OCI-LY1 (cell line): Measurements from ENCODE around the gene GNAI1.

Experiments used
- H2AFZ ChIP-seq: fragments of 200-600 bp; sonication (generic), shearing (Covaris generic); 2 replicates; pipeline ENCODE4 v1.6.0; 2014; ENCODE audit warnings: antibody characterized with exemption, mild to moderate bottlenecking, low read length
- H3F3A ChIP-seq: fragments of 200-600 bp; sonication (generic), shearing (Covaris generic); 2 replicates; pipeline ENCODE4 v1.6.0; 2014; ENCODE audit warnings: mild to moderate bottlenecking, antibody characterized with exemption, low read length, moderate library complexity; ENCODE audit not compliant: insufficient read depth
- H3K27ac ChIP-seq: fragments of 200-600 bp; sonication (generic); 2 replicates; pipeline ENCODE4 v1.5.1; 2014; ENCODE audit warnings: low read length, mixed run types, mild to moderate bottlenecking, low read depth; ENCODE audit not compliant: poor library complexity, severe bottlenecking
- H3K27me3 ChIP-seq: fragments of 200-600 bp; sonication (generic); 2 replicates; pipeline ENCODE4 v1.6.0; 2014; ENCODE audit warnings: antibody characterized with exemption, mild to moderate bottlenecking, low read length, moderate library complexity; ENCODE audit not compliant: insufficient read depth
- H3K36me3 ChIP-seq: fragments of 200-600 bp; sonication (generic); 2 replicates; pipeline ENCODE4 v1.6.1; 2014; ENCODE audit warnings: mild to moderate bottlenecking, antibody characterized with exemption, low read length, moderate library complexity, mixed read lengths; ENCODE audit not compliant: insufficient read depth
- H3K4me1 ChIP-seq: fragments of 200-600 bp; sonication (generic); 2 replicates; pipeline ENCODE4 v1.5.1; 2014; ENCODE audit warnings: mild to moderate bottlenecking, low read length, moderate library complexity; ENCODE audit not compliant: insufficient read depth, severe bottlenecking
- H3K4me2 ChIP-seq: fragments of 200-600 bp; sonication (generic), shearing (Covaris generic); 2 replicates; pipeline ENCODE4 v1.6.1; 2014; ENCODE audit warnings: low read length
- H3K4me3 ChIP-seq: fragments of 200-600 bp; sonication (generic); 2 replicates; pipeline ENCODE4 v1.5.1; 2014; ENCODE audit warnings: low read length, low read depth, mild to moderate bottlenecking, mixed read lengths; ENCODE audit not compliant: poor library complexity, severe bottlenecking
- H3K79me2 ChIP-seq: fragments of 200-600 bp; shearing (Covaris generic); 2 replicates; pipeline ENCODE4 v1.6.1; 2016; ENCODE audit warnings: mixed run types, low read length, mixed read lengths; ENCODE audit not compliant: insufficient read depth
- H3K9ac ChIP-seq: fragments of 200-600 bp; sonication (generic), shearing (Covaris generic); 2 replicates; pipeline ENCODE4 v1.6.1; 2014; ENCODE audit warnings: mild to moderate bottlenecking, low read length, mixed read lengths
- H3K9me2 ChIP-seq: fragments of 200-600 bp; sonication (generic), shearing (Covaris generic); 2 replicates; pipeline ENCODE4 v1.6.1; 2014; ENCODE audit warnings: low read depth, mild to moderate bottlenecking, low read length, mixed read lengths
- H3K9me3 ChIP-seq: fragments of 200-600 bp; shearing (Covaris generic); 2 replicates; pipeline ENCODE4 v1.6.1; 2014; ENCODE audit warnings: low read length, mixed read lengths
- H4K20me1 ChIP-seq: fragments of 200-600 bp; sonication (generic), shearing (Covaris generic); 2 replicates; pipeline ENCODE4 v1.6.0; 2016; ENCODE audit warnings: mild to moderate bottlenecking, low read length; ENCODE audit not compliant: insufficient read depth
- EZH2 ChIP-seq: fragments of 200-600 bp; sonication (generic), shearing (Covaris generic); IDR thresholded peaks from 2 replicates; pipeline ENCODE4 v1.8.0; 2017; ENCODE audit warnings: borderline replicate concordance, mixed run types, mild to moderate bottlenecking, antibody characterized with exemption, low read length, moderate library complexity, mixed read lengths
- TF ChIP-seq, protein P1 (sequence below): fragments of 200-600 bp; sonication (generic), shearing (Covaris generic); IDR thresholded peaks from 2 replicates; pipeline ENCODE4 v1.5.1; 2017; ENCODE audit warnings: mild to moderate bottlenecking, antibody characterized with exemption, low read length, moderate library complexity, mixed read lengths

GNAI1 gene

DNA sequence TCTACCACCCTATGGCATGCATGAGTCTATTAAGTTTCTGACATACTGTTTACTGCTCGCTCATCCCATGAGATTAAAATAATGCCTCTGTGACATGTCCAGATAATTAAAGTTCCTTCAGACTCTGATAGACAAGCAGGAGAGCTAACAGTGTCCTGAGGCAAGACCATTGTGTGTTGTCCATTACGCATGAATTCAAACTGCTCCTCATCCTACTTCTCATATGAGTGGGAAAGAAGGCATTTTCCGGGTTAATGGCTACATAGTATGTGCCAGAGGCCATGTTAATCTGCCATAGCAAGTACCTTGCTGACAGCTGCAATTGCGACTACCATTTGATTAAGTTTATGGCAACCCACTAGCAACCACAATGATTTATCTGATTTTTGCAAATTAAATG, 113.3 kb downstream of the GNAI1 start:
- no peaks in the 10 kb centered on the region for H3K36me3 ChIP-seq
- no peak overlapping the region for H3K27ac ChIP-seq
- no peaks in the 10 kb centered on the region for H3K4me1 ChIP-seq
- H3K4me2 ChIP-seq, result no peak overlapping the region
- no peaks in the 10 kb centered on the region for H3K9me3 ChIP-seq
- no peaks in the 10 kb centered on the region for H4K20me1 ChIP-seq
- no peak overlapping the region for H2AFZ ChIP-seq
- no peak overlapping the region for H3K9ac ChIP-seq
- no peak overlapping the region for H3K4me3 ChIP-seq
- no peaks in the 10 kb centered on the region for H3K27me3 ChIP-seq
- H3K79me2 ChIP-seq, result no peaks in the 10 kb centered on the region
- H3F3A ChIP-seq, result no peaks in the 10 kb centered on the region
- no peaks in the 10 kb centered on the region for H3K9me2 ChIP-seq
- TF ChIP-seq EZH2, result no peak
- TF ChIP-seq, protein P1, sequence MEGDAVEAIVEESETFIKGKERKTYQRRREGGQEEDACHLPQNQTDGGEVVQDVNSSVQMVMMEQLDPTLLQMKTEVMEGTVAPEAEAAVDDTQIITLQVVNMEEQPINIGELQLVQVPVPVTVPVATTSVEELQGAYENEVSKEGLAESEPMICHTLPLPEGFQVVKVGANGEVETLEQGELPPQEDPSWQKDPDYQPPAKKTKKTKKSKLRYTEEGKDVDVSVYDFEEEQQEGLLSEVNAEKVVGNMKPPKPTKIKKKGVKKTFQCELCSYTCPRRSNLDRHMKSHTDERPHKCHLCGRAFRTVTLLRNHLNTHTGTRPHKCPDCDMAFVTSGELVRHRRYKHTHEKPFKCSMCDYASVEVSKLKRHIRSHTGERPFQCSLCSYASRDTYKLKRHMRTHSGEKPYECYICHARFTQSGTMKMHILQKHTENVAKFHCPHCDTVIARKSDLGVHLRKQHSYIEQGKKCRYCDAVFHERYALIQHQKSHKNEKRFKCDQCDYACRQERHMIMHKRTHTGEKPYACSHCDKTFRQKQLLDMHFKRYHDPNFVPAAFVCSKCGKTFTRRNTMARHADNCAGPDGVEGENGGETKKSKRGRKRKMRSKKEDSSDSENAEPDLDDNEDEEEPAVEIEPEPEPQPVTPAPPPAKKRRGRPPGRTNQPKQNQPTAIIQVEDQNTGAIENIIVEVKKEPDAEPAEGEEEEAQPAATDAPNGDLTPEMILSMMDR, result no peak

DNA sequence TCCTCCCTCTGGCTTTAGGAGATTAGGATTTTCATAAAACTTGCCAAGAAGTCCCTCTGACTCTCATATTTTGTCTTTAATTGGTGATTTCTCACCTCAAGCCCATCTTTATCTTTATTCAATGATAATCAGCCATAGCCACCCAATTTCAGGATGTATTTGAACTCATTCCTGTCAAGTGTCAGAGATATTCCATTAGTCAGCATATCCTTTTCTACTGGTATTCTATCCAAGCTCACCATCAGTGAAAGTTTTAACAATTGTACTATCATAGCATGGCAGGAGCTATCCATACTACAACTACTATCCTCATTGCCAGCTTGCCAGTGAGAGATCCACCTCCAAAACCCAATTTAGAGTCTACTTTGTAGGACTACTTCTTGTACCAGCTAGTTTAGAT, 114.6 kb downstream of the GNAI1 start:
- no peak for TF ChIP-seq EZH2
- TF ChIP-seq, protein P1, result no peak
- Histone ChIP-seq H3K9me2 (no peaks in the 10 kb centered on the region), H3K4me2 (no peak overlapping the region), H3K9ac (no peak overlapping the region), H3K27me3 (no peaks in the 10 kb centered on the region), H3K79me2 (no peaks in the 10 kb centered on the region), H4K20me1 (no peaks in the 10 kb centered on the region), H3K4me3 (no peak overlapping the region), H2AFZ (no peak overlapping the region), H3K27ac (no peak overlapping the region), H3K9me3 (no peaks in the 10 kb centered on the region), H3K4me1 (no peaks in the 10 kb centered on the region), H3K36me3 (no peaks in the 10 kb centered on the region), H3F3A (no peaks in the 10 kb centered on the region)

DNA sequence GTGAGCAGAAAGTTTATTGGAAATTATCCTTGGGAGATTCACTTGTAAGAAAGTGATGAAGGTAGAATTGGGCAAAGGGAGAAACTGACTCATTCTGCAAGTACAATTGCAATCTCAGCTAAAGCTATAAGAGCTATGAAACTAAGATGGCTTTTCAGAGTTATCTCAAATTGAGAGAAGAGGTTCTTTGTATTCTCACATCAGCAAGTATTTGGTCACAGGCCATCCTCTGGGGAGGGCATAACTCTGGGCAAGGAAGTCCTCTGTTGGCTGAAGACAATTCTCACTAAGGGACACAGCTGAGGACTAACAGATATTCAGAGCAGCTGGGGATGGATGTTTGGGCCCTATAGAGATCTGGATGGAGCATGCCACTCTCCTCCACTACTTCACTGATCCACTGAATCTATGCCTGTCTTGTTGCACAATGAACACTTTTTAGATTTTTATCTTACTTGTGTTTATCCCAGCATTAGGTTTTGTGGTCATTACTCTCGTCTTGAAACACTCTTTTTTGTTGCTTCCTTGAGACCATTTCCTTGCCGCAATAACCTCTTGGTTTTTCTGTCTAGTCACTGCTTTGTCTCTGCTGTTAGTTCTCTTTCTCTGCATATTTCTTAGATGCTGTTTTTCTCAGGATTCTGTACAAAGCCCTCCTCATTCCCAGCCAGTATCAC, 115.1 kb downstream of the GNAI1 start:
- Histone ChIP-seq H3K4me1 (no peaks in the 10 kb centered on the region), H3K4me2 (no peak overlapping the region), H3K4me3 (no peak overlapping the region), H3F3A (no peaks in the 10 kb centered on the region), H3K27ac (no peak overlapping the region), H3K9me2 (no peaks in the 10 kb centered on the region), H3K79me2 (no peaks in the 10 kb centered on the region), H3K27me3 (no peaks in the 10 kb centered on the region), H3K9me3 (no peaks in the 10 kb centered on the region), H2AFZ (no peak overlapping the region), H3K9ac (no peak overlapping the region), H4K20me1 (no peaks in the 10 kb centered on the region), H3K36me3 (no peaks in the 10 kb centered on the region)
- TF ChIP-seq EZH2, result no peak
- TF ChIP-seq, protein P1, result no peak
